ENCODE results near the gene RCSD1.

Gene RCSD1

DNA sequence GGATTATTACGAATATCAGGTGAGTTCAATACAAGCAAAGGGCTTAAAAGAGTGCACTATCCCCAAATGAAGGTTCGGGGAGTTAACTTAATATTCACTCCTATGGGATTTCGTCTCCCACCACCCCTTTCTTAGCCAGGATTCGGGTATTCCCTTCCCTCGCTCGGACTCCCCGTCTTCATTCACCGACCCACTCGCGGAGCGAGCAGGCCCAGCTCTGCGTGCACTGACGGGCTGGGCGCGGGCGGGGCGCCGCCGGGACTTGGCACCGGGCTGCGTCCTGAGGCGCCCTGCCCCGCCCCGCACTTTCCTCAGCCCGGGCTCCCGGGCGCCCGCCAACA is 84.0 kb downstream of the RCSD1 start:
- Histone ChIP-seq H3K79me2 (ENCODE audit: insufficient read depth, low read length) (no peaks in the 10 kb centered on the region), H3K9ac (ENCODE audit: low read length) (peak overlapping the region; percentile 72), H3F3A (ENCODE audit: insufficient read depth) (peaks cover 15% of the 10 kb centered on the region; the same call in 1 of the 2 replicates), H2AFZ (ENCODE audit: low read depth, low read length, severe bottlenecking) (peak overlapping the region; percentile 83), H3K9me2 (replicated peaks; ENCODE audit: insufficient read depth, low read length) (no peaks in the 10 kb centered on the region), H3K27me3 (ENCODE audit: low read length) (no peaks in the 10 kb centered on the region), H3K9me3 (ENCODE audit: insufficient read depth, low read length) (no peaks in the 10 kb centered on the region), H3K4me3 (ENCODE audit: insufficient read depth, low read length, poor library complexity, severe bottlenecking) (peak overlapping the region; percentile 71), H3K36me3 (ENCODE audit: low read length) (no peaks in the 10 kb centered on the region), H4K20me1 (ENCODE audit: low read depth, low read length) (no peaks in the 10 kb centered on the region), H3K4me2 (ENCODE audit: low read depth, low read length, poor library complexity, severe bottlenecking) (peak overlapping the region; percentile 98), H3K27ac (ENCODE audit: low read depth, low read length) (0 out of 2 replicates have a peak overlapping the region, but pooled peaks have one; percentile 30)
- TF ChIP-seq EZH2phosphoT487 (conservative IDR thresholded peaks at IDR 0.05; ENCODE audit: low read length) = no peak
- TF ChIP-seq, protein P1, sequence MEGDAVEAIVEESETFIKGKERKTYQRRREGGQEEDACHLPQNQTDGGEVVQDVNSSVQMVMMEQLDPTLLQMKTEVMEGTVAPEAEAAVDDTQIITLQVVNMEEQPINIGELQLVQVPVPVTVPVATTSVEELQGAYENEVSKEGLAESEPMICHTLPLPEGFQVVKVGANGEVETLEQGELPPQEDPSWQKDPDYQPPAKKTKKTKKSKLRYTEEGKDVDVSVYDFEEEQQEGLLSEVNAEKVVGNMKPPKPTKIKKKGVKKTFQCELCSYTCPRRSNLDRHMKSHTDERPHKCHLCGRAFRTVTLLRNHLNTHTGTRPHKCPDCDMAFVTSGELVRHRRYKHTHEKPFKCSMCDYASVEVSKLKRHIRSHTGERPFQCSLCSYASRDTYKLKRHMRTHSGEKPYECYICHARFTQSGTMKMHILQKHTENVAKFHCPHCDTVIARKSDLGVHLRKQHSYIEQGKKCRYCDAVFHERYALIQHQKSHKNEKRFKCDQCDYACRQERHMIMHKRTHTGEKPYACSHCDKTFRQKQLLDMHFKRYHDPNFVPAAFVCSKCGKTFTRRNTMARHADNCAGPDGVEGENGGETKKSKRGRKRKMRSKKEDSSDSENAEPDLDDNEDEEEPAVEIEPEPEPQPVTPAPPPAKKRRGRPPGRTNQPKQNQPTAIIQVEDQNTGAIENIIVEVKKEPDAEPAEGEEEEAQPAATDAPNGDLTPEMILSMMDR (IDR thresholded peaks at IDR 0.05; ENCODE audit: insufficient read depth, low read length, poor library complexity, severe bottlenecking) = no peak

- H3F3A ChIP-seq (ENCODE audit: insufficient read depth) = peaks cover 15% of the 10 kb centered on the region; the same call in 1 of the 2 replicates
- H3K9me2 ChIP-seq (replicated peaks; ENCODE audit: insufficient read depth, low read length) = no peaks in the 10 kb centered on the region
- no peaks in the 10 kb centered on the region for H3K9me3 ChIP-seq (ENCODE audit: insufficient read depth, low read length)
- H3K9ac ChIP-seq (ENCODE audit: low read length) = peak overlapping the region; percentile 72
- no peaks in the 10 kb centered on the region for H4K20me1 ChIP-seq (ENCODE audit: low read depth, low read length)
- H3K4me3 ChIP-seq (ENCODE audit: insufficient read depth, low read length, poor library complexity, severe bottlenecking) = peak overlapping the region; percentile 71
- peak overlapping the region; percentile 84 for H2AFZ ChIP-seq (ENCODE audit: low read depth, low read length, severe bottlenecking)
- H3K36me3 ChIP-seq (ENCODE audit: low read length) = no peaks in the 10 kb centered on the region
- peak overlapping the region; percentile 49 for H3K27ac ChIP-seq (ENCODE audit: low read depth, low read length)
- H3K79me2 ChIP-seq (ENCODE audit: insufficient read depth, low read length) = no peaks in the 10 kb centered on the region
- peak overlapping the region; percentile 98 for H3K4me2 ChIP-seq (ENCODE audit: low read depth, low read length, poor library complexity, severe bottlenecking)
- H3K27me3 ChIP-seq (ENCODE audit: low read length) = no peaks in the 10 kb centered on the region
- TF ChIP-seq EZH2phosphoT487 (conservative IDR thresholded peaks at IDR 0.05; ENCODE audit: low read length) = no peak
- TF ChIP-seq, protein P1 (IDR thresholded peaks at IDR 0.05; ENCODE audit: insufficient read depth, low read length, poor library complexity, severe bottlenecking) = no peak
Measured at GRCh38 chr1:167714439-167715156, 84.6 kb downstream of the RCSD1 start.

DNA sequence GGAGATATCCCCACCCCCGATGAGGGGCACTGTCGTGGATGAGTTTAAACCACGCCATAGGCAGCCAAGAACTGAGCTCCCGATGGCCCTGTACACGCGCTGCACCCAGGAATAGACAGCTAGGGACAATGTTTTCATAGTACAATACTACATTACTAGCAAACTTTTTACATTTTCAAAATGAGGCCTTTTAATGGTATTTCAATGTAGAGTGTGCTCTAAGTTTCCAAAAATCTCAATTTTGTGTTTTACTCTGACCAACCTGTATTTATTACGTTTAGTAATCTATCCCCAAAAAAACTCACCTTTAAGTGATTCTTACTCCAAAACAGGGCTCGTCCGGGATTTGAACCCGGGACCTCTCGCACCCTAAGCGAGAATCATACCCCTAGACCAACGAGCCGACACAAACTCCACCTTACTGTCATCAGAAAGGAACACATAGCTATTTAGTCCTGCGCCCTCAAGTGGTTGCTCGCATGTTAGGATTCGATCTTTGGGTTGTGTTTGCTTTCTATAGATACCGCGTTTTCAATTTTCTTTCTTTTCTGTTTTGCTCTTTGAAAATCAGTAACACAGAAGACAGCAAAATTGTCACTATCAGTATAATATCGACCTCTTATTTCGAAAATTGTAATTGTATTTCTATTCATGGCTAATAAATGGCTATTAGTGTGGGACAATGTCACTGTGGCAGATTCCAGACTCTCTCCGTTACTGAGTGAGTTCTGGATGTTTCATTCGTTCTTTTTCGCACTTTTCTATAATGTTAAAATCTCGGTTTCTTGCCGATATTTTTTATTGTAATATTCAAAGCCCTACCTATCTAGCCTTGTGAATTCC is 85.3 kb downstream of the RCSD1 start:
- Histone ChIP-seq H3K9ac (ENCODE audit: low read length) (peak overlapping the region; percentile 72), H4K20me1 (ENCODE audit: low read depth, low read length) (no peaks in the 10 kb centered on the region), H3K9me3 (ENCODE audit: insufficient read depth, low read length) (no peaks in the 10 kb centered on the region), H3K79me2 (ENCODE audit: insufficient read depth, low read length) (no peaks in the 10 kb centered on the region), H3K9me2 (replicated peaks; ENCODE audit: insufficient read depth, low read length) (no peaks in the 10 kb centered on the region), H2AFZ (ENCODE audit: low read depth, low read length, severe bottlenecking) (peak overlapping the region; percentile 84), H3F3A (ENCODE audit: insufficient read depth) (peaks cover 15% of the 10 kb centered on the region; the same call in 1 of the 2 replicates), H3K27me3 (ENCODE audit: low read length) (no peaks in the 10 kb centered on the region), H3K4me3 (ENCODE audit: insufficient read depth, low read length, poor library complexity, severe bottlenecking) (peak overlapping the region; percentile 71), H3K27ac (ENCODE audit: low read depth, low read length) (peak overlapping the region; percentile 57), H3K4me2 (ENCODE audit: low read depth, low read length, poor library complexity, severe bottlenecking) (peak overlapping the region; percentile 98), H3K36me3 (ENCODE audit: low read length) (no peaks in the 10 kb centered on the region)
- TF ChIP-seq EZH2phosphoT487 (conservative IDR thresholded peaks at IDR 0.05; ENCODE audit: low read length) = no peak
- TF ChIP-seq, protein P1 (IDR thresholded peaks at IDR 0.05; ENCODE audit: insufficient read depth, low read length, poor library complexity, severe bottlenecking) = peak; percentile 52
